Muscle of leg (tissue), 11 donors: ENCODE data around the gene ABCD4. TPM values are rescaled to one million over a fixed set of nuclear protein-coding genes. Genes with fewer than 3 reads are reported as not detected.

Source experiments
- DNase-seq: peaks from one replicate; pipeline ENCODE4 v3.0.0; 2013
- H3K27ac ChIP-seq: one replicate; pipeline ENCODE4 v1.5.1; 2013; ENCODE audit warnings: mild to moderate bottlenecking, low read length, control low read depth
- H3K27me3 ChIP-seq: one replicate; pipeline ENCODE4 v1.6.1; 2013; ENCODE audit warnings: low read length; ENCODE audit not compliant: control insufficient read depth, insufficient read depth
- H3K36me3 ChIP-seq: one replicate; pipeline ENCODE4 v1.6.1; 2013; ENCODE audit warnings: low read length; ENCODE audit not compliant: control insufficient read depth, insufficient read depth
- H3K4me1 ChIP-seq: one replicate; pipeline ENCODE4 v1.6.1; 2013; ENCODE audit warnings: low read length; ENCODE audit not compliant: control insufficient read depth, insufficient read depth
- H3K4me3 ChIP-seq: one replicate; pipeline ENCODE4 v1.5.1; 2013; ENCODE audit warnings: low read length, control low read depth
- H3K9me3 ChIP-seq: replicated peaks from 2 replicates; pipeline ENCODE4 v1.6.1; 2013; ENCODE audit warnings: low read depth, low read length; ENCODE audit not compliant: control insufficient read depth
- WGBS: methylation state at CpG from one replicate; pipeline ENCODE4 v1.1.5; 2013; ENCODE audit warnings: missing lambda C conversion rate; ENCODE audit not compliant: insufficient coverage; 5-methylcytosine and 5-hydroxymethylcytosine counted together
- polyA plus RNA-seq, 8 donors: library from polyadenylated mRNA; unstranded; fragments of 120-200 nt; gene quantifications; one replicate each; pipeline versions ENCODE4 v1.2.1 to v1.2.3, GENCODE V29; 2013; ENCODE audit warnings: inconsistent platforms in 1 of 8, low replicate concordance in 1 of 8; ENCODE audit not compliant: insufficient read length in 8 of 8, insufficient read depth in 1 of 8
- total RNA-seq: library from RNA; stranded (reverse); fragments of 120-200 nt; gene quantifications from one replicate; pipeline ENCODE4 v1.2.4, GENCODE V29; 2013

The ABCD4 gene
- total and polyA plus RNA-seq, 9 donors = 33.5 to 71.0 (median 57.9) TPM

DNA sequence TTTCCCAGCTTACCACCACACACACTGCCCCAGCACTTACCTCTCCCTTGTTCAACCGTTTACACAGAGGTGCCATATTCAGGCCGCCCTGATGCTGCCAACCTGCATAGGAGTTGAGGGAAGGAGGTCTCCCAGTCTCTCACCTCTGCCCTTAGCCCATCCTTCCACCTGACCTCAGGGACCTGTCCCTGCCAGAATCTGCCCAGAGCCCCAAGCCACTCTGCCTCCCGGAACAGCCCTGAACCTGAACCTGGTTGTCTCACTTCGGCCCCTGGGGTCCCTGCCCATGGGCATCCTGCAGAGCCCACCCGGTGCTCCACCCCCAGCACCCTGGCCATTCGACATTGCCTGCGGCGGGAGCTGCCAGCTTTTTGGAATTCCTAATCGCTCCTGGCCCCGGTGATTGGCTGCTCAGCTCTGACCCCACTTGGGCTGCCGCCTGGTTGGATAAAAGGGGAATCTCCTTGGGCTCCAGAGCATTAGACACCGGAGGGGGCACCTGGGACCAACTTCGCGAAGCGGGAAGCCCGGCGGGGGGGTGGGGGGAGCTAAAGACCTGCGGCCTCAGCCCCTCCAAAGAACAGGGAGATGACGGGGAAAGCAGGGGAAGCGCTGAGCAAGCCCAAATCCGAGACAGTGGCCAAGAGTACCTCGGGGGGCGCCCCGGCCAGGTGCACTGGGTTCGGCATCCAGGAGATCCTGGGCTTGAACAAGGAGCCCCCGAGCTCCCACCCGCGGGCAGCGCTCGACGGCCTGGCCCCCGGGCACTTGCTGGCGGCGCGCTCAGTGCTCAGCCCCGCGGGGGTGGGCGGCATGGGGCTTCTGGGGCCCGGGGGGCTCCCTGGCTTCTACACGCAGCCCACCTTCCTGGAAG, 63.5 kb downstream of the ABCD4 start, which contains the start of gene VSX2:
TSS of gene VSX2 (plus strand) at position 476 of the 874 bp plus-strand sequence. CDS start at position 589, 113 bp downstream.
- Histone ChIP-seq H3K27me3 (peaks cover 93% of the 10 kb centered on the region), H3K36me3 (no peaks in the 10 kb centered on the region), H3K9me3 (no peaks in the 10 kb centered on the region), H3K4me3 (no peak within 1 kb of the TSS), H3K4me1 (peaks cover 16% of the 10 kb centered on the region), H3K27ac (no peak within 1 kb of the TSS)
- DNase-seq = no peak
- 1% methylated on average over 38 of the region's 40 CpGs for WGBS

DNA sequence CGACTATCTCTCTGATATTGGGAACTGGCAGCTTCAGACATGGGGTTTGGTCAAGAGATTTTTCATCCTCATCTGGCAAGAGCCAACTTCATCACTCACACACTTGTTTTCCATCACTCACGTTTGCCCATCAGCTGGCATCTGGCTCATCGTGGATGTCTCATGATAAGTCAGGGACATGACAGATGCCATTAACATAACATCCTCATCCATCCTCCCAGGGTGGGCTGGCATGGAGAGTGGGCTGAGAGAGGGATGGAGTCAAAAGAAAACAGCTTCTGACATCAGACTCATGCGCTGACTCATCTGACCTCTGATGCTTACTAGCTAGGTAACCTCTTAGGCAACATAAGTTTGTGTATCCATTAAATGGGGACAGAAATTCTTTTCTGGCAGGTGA, 65.3 kb downstream of the ABCD4 start:
- no CpG with 5 or more reads among the region's 4 CpGs for WGBS
- Histone ChIP-seq H3K36me3 (no peaks in the 10 kb centered on the region), H3K4me3 (no peak overlapping the region), H3K4me1 (peaks cover 16% of the 10 kb centered on the region), H3K27ac (no peak overlapping the region), H3K9me3 (no peaks in the 10 kb centered on the region), H3K27me3 (peaks cover 78% of the 10 kb centered on the region)
- no peak for DNase-seq

Other genes starting within 250 kb of the ABCD4 start
- gene ALDH6A1, start 218.5 kb downstream of the ABCD4 start, total RNA-seq = 17.3 TPM
- gene ALDH6A1, start 218.5 kb downstream of the ABCD4 start, polyA plus RNA-seq = 10 to 100 TPM in 7 of 8 donors, 1 to 10 TPM in 1; 7.2 to 16.8 (median 12.6) TPM
- gene LIN52, start 218.0 kb downstream of the ABCD4 start, total RNA-seq = 7.9 TPM
- gene LIN52, start 218.0 kb downstream of the ABCD4 start, polyA plus RNA-seq = 10 to 100 TPM in 7 of 8 donors, 1 to 10 TPM in 1; 10.0 to 13.5 (median 10.4) TPM
- gene VSX2, start 63.5 kb downstream of the ABCD4 start, total RNA-seq = not detected
- gene VSX2, start 63.5 kb downstream of the ABCD4 start, polyA plus RNA-seq = not detected
- not detected for gene VRTN, start 45.5 kb upstream of the ABCD4 start, total RNA-seq
- gene VRTN, start 45.5 kb upstream of the ABCD4 start, polyA plus RNA-seq = under 1 TPM in 1 of 8 donors, not detected in 7; 0.08 TPM
- 0.04 TPM for gene SYNDIG1L, start 123.3 kb upstream of the ABCD4 start, total RNA-seq
- gene SYNDIG1L, start 123.3 kb upstream of the ABCD4 start, polyA plus RNA-seq = under 1 TPM in 3 of 8 donors, not detected in 5; 0.07 to 0.10 (median 0.08) TPM
- 97.2 TPM for gene NPC2, start 190.4 kb upstream of the ABCD4 start, total RNA-seq
- gene NPC2, start 190.4 kb upstream of the ABCD4 start, polyA plus RNA-seq = 100 to 1,000 TPM in 4 of 8 donors, 10 to 100 TPM in 4; 81.0 to 147 (median 98.0) TPM
- 24.6 TPM for gene ISCA2, start 190.8 kb upstream of the ABCD4 start, total RNA-seq
- gene ISCA2, start 190.8 kb upstream of the ABCD4 start, polyA plus RNA-seq = 10 to 100 TPM; 21.7 to 27.1 (median 24.5) TPM